GM23338 (cell line): ENCODE results near the gene RIOK1.

Experiments used
- CREB1 ChIP-seq: fragments of 250-450 bp; sonication (Bioruptor Pico); IDR thresholded peaks from 2 replicates; pipeline ENCODE4 v1.5.0; 2020; ENCODE audit warnings: low read depth, mild to moderate bottlenecking, moderate library complexity
- CTCF ChIP-seq, 2 experiments: fragments of 200-600 bp in 1 of 2; sonication (generic) in 1 of 2; conservative IDR thresholded peaks; 2 replicates each; pipeline versions ENCODE4 v1.5.1 to v1.6.1; 2016 to 2017; ENCODE audit warnings: antibody characterized with exemption in 2 of 2, low read depth in 2 of 2, mild to moderate bottlenecking in 2 of 2, moderate library complexity in 1 of 2
- ETS1 ChIP-seq: IDR thresholded peaks from 2 replicates; pipeline ENCODE4 v1.6.1; 2016; ENCODE audit warnings: antibody characterized with exemption
- EZH2 ChIP-seq: fragments of 200-600 bp; sonication (generic); IDR thresholded peaks from one replicate; pipeline ENCODE4 v1.8.0; 2017; ENCODE audit warnings: antibody characterized with exemption, mild to moderate bottlenecking, low read depth; ENCODE audit not compliant: unreplicated experiment
- EZH2phosphoT487 ChIP-seq: fragments of 200-600 bp; sonication (generic); IDR thresholded peaks from one replicate; pipeline ENCODE4 v1.8.1; 2018; ENCODE audit warnings: antibody characterized with exemption; ENCODE audit not compliant: unreplicated experiment
- JUNB ChIP-seq: IDR thresholded peaks from one replicate; pipeline ENCODE4 v1.6.1; 2016; ENCODE audit warnings: antibody characterized with exemption; ENCODE audit not compliant: unreplicated experiment
- NANOG ChIP-seq: IDR thresholded peaks from 2 replicates; pipeline ENCODE4 v1.6.1; 2016; ENCODE audit warnings: antibody characterized with exemption, borderline replicate concordance
- POLR2AphosphoS5 ChIP-seq: IDR thresholded peaks from 2 replicates; pipeline ENCODE4 v1.6.1; 2016; ENCODE audit warnings: antibody characterized with exemption, low read depth
- REST ChIP-seq: IDR thresholded peaks from one replicate; pipeline ENCODE4 v1.6.1; 2018; ENCODE audit warnings: antibody characterized with exemption; ENCODE audit not compliant: unreplicated experiment
- STAT1 ChIP-seq: IDR thresholded peaks from one replicate; pipeline ENCODE4 v1.6.1; 2016; ENCODE audit warnings: antibody characterized with exemption; ENCODE audit not compliant: unreplicated experiment
- ZNF114 ChIP-seq: fragments of 250-450 bp; sonication (Bioruptor Pico); IDR thresholded peaks from 2 replicates; pipeline ENCODE4 v1.5.0; 2020; ENCODE audit warnings: mild to moderate bottlenecking, moderate library complexity
- ZNF331 ChIP-seq: fragments of 250-450 bp; sonication (Bioruptor Pico); IDR thresholded peaks from 2 replicates; pipeline ENCODE4 v1.5.0; 2020; ENCODE audit warnings: low read depth, mild to moderate bottlenecking, moderate library complexity
- ZNF462 ChIP-seq: fragments of 250-450 bp; sonication (Bioruptor Pico); IDR thresholded peaks from 2 replicates; pipeline ENCODE4 v1.5.0; 2020; ENCODE audit warnings: mild to moderate bottlenecking, moderate library complexity

- TF ChIP-seq CTCF (conservative IDR thresholded peaks at IDR 0.05; ENCODE audit: low read depth in 2 of 2): no peak
- TF ChIP-seq JUNB: no peak
- TF ChIP-seq POLR2AphosphoS5: no peak
- no peak for TF ChIP-seq ZNF114 (CRISPR knock-in tag)
- TF ChIP-seq CREB1 (CRISPR knock-in tag): no peak
- TF ChIP-seq EZH2: no peak
- no peak for TF ChIP-seq REST
- TF ChIP-seq ZNF331 (CRISPR knock-in tag): no peak
- TF ChIP-seq NANOG: no peak
- no peak for TF ChIP-seq EZH2phosphoT487
- TF ChIP-seq STAT1: no peak
- TF ChIP-seq ETS1: no peak
- no peak for TF ChIP-seq ZNF462 (CRISPR knock-in tag)
Measured at GRCh38 chr6:7343546-7344475, 45.8 kb upstream of the RIOK1 start.
